Hepatocyte (in vitro differentiated cells): ENCODE results near the gene FOXG1.

Experiments
- CTCF ChIP-seq: fragments of 200-600 bp; sonication (generic); IDR thresholded peaks from 2 replicates; pipeline ENCODE4 v1.5.1; 2016; ENCODE audit warnings: antibody characterized with exemption, mild to moderate bottlenecking; ENCODE audit not compliant: poor library complexity
- EZH2 ChIP-seq: fragments of 200-600 bp; sonication (generic); IDR thresholded peaks from 2 replicates; pipeline ENCODE4 v1.6.1; 2016; ENCODE audit warnings: antibody characterized with exemption, mild to moderate bottlenecking, borderline replicate concordance
- EZH2phosphoT487 ChIP-seq: fragments of 200-600 bp; sonication (generic); IDR thresholded peaks from one replicate; pipeline ENCODE4 v1.6.1; 2018; ENCODE audit warnings: antibody characterized with exemption, mild to moderate bottlenecking, low read depth, moderate library complexity; ENCODE audit not compliant: unreplicated experiment, severe bottlenecking

GRCh38 chr14:28773176-28773575, 6.6 kb downstream of the FOXG1 start:
- TF ChIP-seq CTCF: no peak
- no peak for TF ChIP-seq EZH2phosphoT487
- no peak for TF ChIP-seq EZH2
